Stimulated activated CD8-positive, alpha-beta memory T cell treated with anti-CD3 and anti-CD28 coated beads, Interleukin-12 subunit alpha, Interleukin-12 subunit beta, amount 100 ng/mL, for 4 hours (primary cell): ENCODE results near the gene TANC1.

Experiments used
- DNase-seq: peaks from one replicate; pipeline ENCODE4 v3.0.0-alpha.2; 2020; ENCODE audit warnings: low read depth

The TANC1 gene

GRCh38 chr2:159196393-159196925 is 228.0 kb downstream of the TANC1 start:
- DNase-seq = no peak

- no peak for DNase-seq
Observed at GRCh38 chr2:159199236-159199635, 230.8 kb downstream of the TANC1 start.

- no peak for DNase-seq
Observed at GRCh38 chr2:159199761-159200465, 231.5 kb downstream of the TANC1 start.

- no peak for DNase-seq
Observed at GRCh38 chr2:159200498-159200897, 232.1 kb downstream of the TANC1 start.

- DNase-seq = no peak
Observed at GRCh38 chr2:159201360-159202063, 233.1 kb downstream of the TANC1 start.

GRCh38 chr2:159202568-159203071 is 234.2 kb downstream of the TANC1 start:
- no peak for DNase-seq

GRCh38 chr2:159204381-159205144 is 236.1 kb downstream of the TANC1 start:
- no peak for DNase-seq

- no peak for DNase-seq
Observed at GRCh38 chr2:159206736-159207380, 238.4 kb downstream of the TANC1 start.

- no peak for DNase-seq
Observed at GRCh38 chr2:159208438-159208837, 240.0 kb downstream of the TANC1 start.

GRCh38 chr2:159209341-159210306 is 241.2 kb downstream of the TANC1 start:
- DNase-seq = peak; percentile 6

- DNase-seq = no peak
Observed at GRCh38 chr2:159211447-159212396, 243.3 kb downstream of the TANC1 start.

- no peak for DNase-seq
Observed at GRCh38 chr2:159213296-159213695, 244.9 kb downstream of the TANC1 start.

- DNase-seq = no peak
Observed at GRCh38 chr2:159214325-159214865, 246.0 kb downstream of the TANC1 start.

- no peak for DNase-seq
Observed at GRCh38 chr2:159215116-159215515, 246.7 kb downstream of the TANC1 start.

GRCh38 chr2:159217676-159218075 is 249.2 kb downstream of the TANC1 start:
- DNase-seq = no peak

GRCh38 chr2:159218389-159218788 is 249.9 kb downstream of the TANC1 start:
- DNase-seq = no peak

- no peak for DNase-seq
Observed at GRCh38 chr2:159219394-159219998, 251.1 kb downstream of the TANC1 start.

GRCh38 chr2:159224061-159224813 is 255.8 kb downstream of the TANC1 start:
- no peak for DNase-seq
